ENCODE data around the gene TSHZ3. TPM values are rescaled to one million over a fixed set of nuclear protein-coding genes. Genes with fewer than 3 reads are reported as not detected.

The TSHZ3 gene
- total RNA-seq, 1 experiment from 2014 or later, result 3.2 TPM

GRCh38 chr19:31317570-31317969 lies 31.7 kb downstream of the TSHZ3 start:
- Histone ChIP-seq H2BK15ac (ENCODE audit: low read depth, low read length) (no peak overlapping the region), H3K18ac (ENCODE audit: insufficient read length, low read depth, low read length) (no peak overlapping the region), H3K4me2 (ENCODE audit: insufficient read depth, insufficient read length, low read length) (no peak overlapping the region), H3K4me1 (ENCODE audit: insufficient read depth, low read length) (peaks cover 16% of the 10 kb centered on the region), H2AFZ (ENCODE audit: low read length) (no peak overlapping the region), H2BK5ac (ENCODE audit: insufficient read length, low read length) (no peak overlapping the region), H3K23me2 (ENCODE audit: insufficient read length, low read depth, low read length, poor library complexity, severe bottlenecking) (no peaks in the 10 kb centered on the region), H3K23ac (ENCODE audit: insufficient read length, low read depth, low read length) (no peak overlapping the region), H3K9me3 (ENCODE audit: control insufficient read depth, low read depth, low read length) (no peaks in the 10 kb centered on the region), H3K9ac (ENCODE audit: extremely low read depth, insufficient read length, low read length) (no peak overlapping the region), H3K4ac (ENCODE audit: low read depth, low read length) (no peak overlapping the region), H4K8ac (replicated peaks; ENCODE audit: insufficient read length, low read depth, low read length) (no peak overlapping the region), H3T11ph (ENCODE audit: low read length) (no peak overlapping the region), H3K27me3 (ENCODE audit: insufficient read depth, low read length) (no peaks in the 10 kb centered on the region), H4K5ac (ENCODE audit: insufficient read length, low read depth, low read length) (no peak overlapping the region), H4K20me1 (ENCODE audit: control insufficient read depth, insufficient read depth, insufficient read length) (no peaks in the 10 kb centered on the region), H3K79me1 (ENCODE audit: insufficient read depth, low read depth, low read length, poor library complexity, severe bottlenecking) (no peaks in the 10 kb centered on the region), H3K27ac (ENCODE audit: insufficient read length, low read depth, low read length) (no peak overlapping the region), H3K56ac (ENCODE audit: insufficient read length, low read depth, low read length) (no peak overlapping the region), H3K14ac (ENCODE audit: insufficient read depth, low read length) (peak overlapping the region; percentile 4; the same call in 1 of the 2 replicates), H4K91ac (ENCODE audit: insufficient read length, low read depth, low read length) (no peak overlapping the region), H2BK20ac (ENCODE audit: low read depth, low read length, poor library complexity, severe bottlenecking) (no peak overlapping the region), H2AK5ac (ENCODE audit: insufficient read length, low read length) (peak overlapping the region; percentile 0), H2BK12ac (ENCODE audit: insufficient read length, low read depth, low read length) (no peak overlapping the region), H3K79me2 (ENCODE audit: insufficient read depth, low read length) (peaks cover 2% of the 10 kb centered on the region; the same call in 1 of the 2 replicates), H2BK120ac (ENCODE audit: low read depth, low read length, poor library complexity, severe bottlenecking) (no peak overlapping the region)
- Mint-ChIP-seq H3K36me3 (ENCODE audit: insufficient read depth in 1 of 3, low read depth in 3 of 3) (no peaks in the 10 kb centered on the region), H3K27me3 (ENCODE audit: low read depth) (no peaks in the 10 kb centered on the region), H3K27ac (peak overlapping the region in 2 of 3 experiments; percentile 4 to 25; a peak in 2 of 7 replicates), H3K4me1 (peaks cover 42 to 52% of the 10 kb centered on the region in 2 experiments), H3K4me3 (peak overlapping the region in 1 of 2 experiments; percentile 14; a peak in 1 of 5 replicates), H3K9me3 (no peaks in the 10 kb centered on the region)
- no peak for TF ChIP-seq CTCF (conservative IDR thresholded peaks at IDR 0.05)
- no CpG with 5 or more reads among the region's 11 CpGs for WGBS (ENCODE audit: extremely low coverage, insufficient read length, low lambda C conversion rate)
- DNase-seq, result no peak
